Sigmoid colon (tissue), 7 donors: ENCODE data around the gene ANXA7. TPM values are rescaled to one million over a fixed set of nuclear protein-coding genes. Genes with fewer than 3 reads are reported as not detected.
"Not testable (repeated sequence)": the region's sequence is repeated elsewhere in the genome, so short reads cannot be mapped to it uniquely, and the experiment has no call there.

Experiments
- DNase-seq: peaks from one replicate; pipeline ENCODE4 v3.0.0-alpha.2; 2019
- H3K27ac ChIP-seq, 4 donors: fragments of 200-600 bp; sonication (generic); one replicate each; pipeline ENCODE4 v1.5.1; 2016 to 2019; ENCODE audit warnings: mild to moderate bottlenecking in 1 of 4
- H3K27me3 ChIP-seq, 3 donors: fragments of 200-600 bp; sonication (generic); one replicate each; pipeline ENCODE4 v1.5.1; 2019; ENCODE audit warnings: mild to moderate bottlenecking in 1 of 3
- H3K36me3 ChIP-seq, 4 donors: fragments of 200-600 bp; sonication (generic); one replicate each; pipeline ENCODE4 v1.5.1; 2016 to 2019
- H3K4me1 ChIP-seq, 4 donors: fragments of 200-600 bp; sonication (generic); one replicate each; pipeline ENCODE4 v1.5.1; 2017 to 2019
- H3K4me3 ChIP-seq, 4 donors: fragments of 200-600 bp; sonication (generic); one replicate each; pipeline ENCODE4 v1.5.1; 2017 to 2019; ENCODE audit warnings: mild to moderate bottlenecking in 2 of 4, moderate library complexity in 1 of 4
- H3K9me3 ChIP-seq, 4 donors: fragments of 200-600 bp in 3 of 4; sonication (generic) in 3 of 4; one replicate each; pipeline versions ENCODE4 v1.5.1 to v1.6.1; 2013 to 2019
- CTCF ChIP-seq, 4 experiments: fragments of 450-650 bp in 3 of 4; fragments of 200-600 bp in 1 of 4; IDR thresholded peaks; one replicate each; pipeline ENCODE4 v1.5.1; 2016 to 2019; ENCODE audit warnings: antibody characterized with exemption in 4 of 4, mild to moderate bottlenecking in 3 of 4, moderate library complexity in 2 of 4
- EP300 ChIP-seq, 4 donors: sonication (generic); formaldehyde crosslinking; IDR thresholded peaks; one replicate each; pipeline ENCODE4 v1.6.1; 2017; ENCODE audit warnings: antibody characterized with exemption in 4 of 4
- POLR2A ChIP-seq, 2 donors: fragments of 450-650 bp; IDR thresholded peaks; one replicate each; pipeline ENCODE4 v1.6.1; 2016; ENCODE audit warnings: antibody characterized with exemption in 2 of 2, mild to moderate bottlenecking in 2 of 2, moderate library complexity in 2 of 2
- POLR2AphosphoS5 ChIP-seq, 4 donors: sonication (generic); formaldehyde crosslinking; IDR thresholded peaks; one replicate each; pipeline ENCODE4 v1.6.1; 2017; ENCODE audit warnings: antibody characterized with exemption in 4 of 4
- WGBS, 2 donors: extraction: QIAGEN DNeasy Blood & Tissue Kit; methylation state at CpG; one replicate each; pipeline ENCODE4 v1.1.7; 2013; 5-methylcytosine and 5-hydroxymethylcytosine counted together
- intact Hi-C: fragments of 100-400 bp; cut with DNase I; formaldehyde crosslinking; loops from one replicate; pipeline ENCODE4 v1.15.1; 2023
- polyA plus RNA-seq, 3 donors: library from polyadenylated mRNA; stranded (reverse); fragments of 200-250 nt; gene quantifications; one replicate each; pipeline ENCODE4 v1.2.3, GENCODE V29; 2013
- total RNA-seq, 4 donors: library from RNA; depleted of rRNA; stranded (reverse); fragments of >200 nt; gene quantifications; one replicate each; pipeline ENCODE4 v1.1.0, GENCODE V29; 2016
- donor health status: healthy with polysubstance abuse.
- donor health status: Bipolar disorder and iron deficiency.
- donor health status: healthy.

ANXA7 gene
- total and polyA plus RNA-seq, 7 donors, result 61.5 to 96.8 (median 74.2) TPM

GRCh38 chr10:73339436-73339835 lies 74.4 kb downstream of the ANXA7 start:
- H3K9me3 ChIP-seq, result no peaks in the 10 kb centered on the region
- H3K27ac ChIP-seq, result no peak overlapping the region
- WGBS, 2 donors, result 88% methylated on average over 7 of the region's 7 CpGs
- no peaks in the 10 kb centered on the region for H3K36me3 ChIP-seq
- no peaks in the 10 kb centered on the region for H3K4me1 ChIP-seq
- DNase-seq, result no peak
- no peak for TF ChIP-seq POLR2AphosphoS5 (IDR thresholded peaks at IDR 0.05)
- no peak for TF ChIP-seq POLR2A (IDR thresholded peaks at IDR 0.05)
- TF ChIP-seq EP300 (IDR thresholded peaks at IDR 0.05), result no peak
- no peak for TF ChIP-seq CTCF (IDR thresholded peaks at IDR 0.05)
- H3K4me3 ChIP-seq, result no peak overlapping the region
- intact Hi-C loops, result no loop called here
- H3K27me3 ChIP-seq, result no peaks in the 10 kb centered on the region

- Histone ChIP-seq H3K36me3 (no peaks in the 10 kb centered on the region), H3K27me3 (no peaks in the 10 kb centered on the region), H3K4me1 (no peaks in the 10 kb centered on the region), H3K27ac (no peak overlapping the region), H3K4me3 (no peak overlapping the region), H3K9me3 (no peaks in the 10 kb centered on the region)
- 85 to 89% methylated on average over 8 of the region's 8 CpGs for WGBS, 2 donors
- no peak for TF ChIP-seq POLR2A (IDR thresholded peaks at IDR 0.05)
- TF ChIP-seq POLR2AphosphoS5 (IDR thresholded peaks at IDR 0.05), result no peak
- TF ChIP-seq EP300 (IDR thresholded peaks at IDR 0.05), result no peak
- no peak for TF ChIP-seq CTCF (IDR thresholded peaks at IDR 0.05)
- no peak for DNase-seq
- intact Hi-C loops, result no loop called here
Measured at GRCh38 chr10:73338801-73339368, 75.0 kb downstream of the ANXA7 start.

GRCh38 chr10:73333202-73333601 lies 80.7 kb downstream of the ANXA7 start:
- Histone ChIP-seq H3K27me3 (no peaks in the 10 kb centered on the region), H3K27ac (no peak overlapping the region), H3K4me1 (no peaks in the 10 kb centered on the region), H3K4me3 (no peak overlapping the region), H3K36me3 (no peaks in the 10 kb centered on the region), H3K9me3 (no peaks in the 10 kb centered on the region)
- intact Hi-C loops, result no loop called here
- TF ChIP-seq CTCF (IDR thresholded peaks at IDR 0.05) (no peak), POLR2A (IDR thresholded peaks at IDR 0.05) (no peak), POLR2AphosphoS5 (IDR thresholded peaks at IDR 0.05) (no peak), EP300 (IDR thresholded peaks at IDR 0.05) (no peak)
- no peak for DNase-seq
- WGBS, 2 donors, result 98 to 100% methylated on average over 1 of the region's 1 CpG

GRCh38 chr10:73332379-73332778 lies 81.5 kb downstream of the ANXA7 start:
- no peaks in the 10 kb centered on the region for H3K4me1 ChIP-seq
- intact Hi-C loops, result no loop called here
- DNase-seq, result no peak
- TF ChIP-seq CTCF (IDR thresholded peaks at IDR 0.05) (no peak), POLR2A (IDR thresholded peaks at IDR 0.05) (no peak), POLR2AphosphoS5 (IDR thresholded peaks at IDR 0.05) (no peak), EP300 (IDR thresholded peaks at IDR 0.05) (no peak)
- H3K9me3 ChIP-seq, result no peaks in the 10 kb centered on the region
- H3K27me3 ChIP-seq, result no peaks in the 10 kb centered on the region
- no peak overlapping the region for H3K4me3 ChIP-seq
- WGBS, 2 donors, result 65 to 88% methylated on average over 2 of the region's 2 CpGs
- H3K36me3 ChIP-seq, result no peaks in the 10 kb centered on the region
- no peak overlapping the region for H3K27ac ChIP-seq

- H3K27me3 ChIP-seq, H3K36me3 ChIP-seq, DNase-seq, intact Hi-C loops, H3K9me3 ChIP-seq, H3K4me1 ChIP-seq, H3K27ac ChIP-seq, H3K4me3 ChIP-seq: not testable (repeated sequence)
- no CpG with 5 or more reads among the region's 1 CpG for WGBS, 2 donors
Measured at GRCh38 chr10:73328523-73328922, 85.3 kb downstream of the ANXA7 start.

GRCh38 chr10:73325290-73325689 lies 88.6 kb downstream of the ANXA7 start:
- DNase-seq, intact Hi-C loops, H3K27ac ChIP-seq, H3K4me3 ChIP-seq, H3K9me3 ChIP-seq, H3K4me1 ChIP-seq, H3K27me3 ChIP-seq, H3K36me3 ChIP-seq: not testable (repeated sequence)
- 77 to 80% methylated on average over 2 of the region's 4 CpGs for WGBS, 2 donors
